Ectodermal cell (in vitro differentiated cells): ENCODE measurements around the gene PPIL6.

Experiments
- H3K27ac ChIP-seq: 2 replicates; pipeline ENCODE4 v1.7.0; 2013; ENCODE audit warnings: mild to moderate bottlenecking, low read depth, low read length; ENCODE audit not compliant: insufficient read depth, poor library complexity, severe bottlenecking
- H3K27me3 ChIP-seq: 2 replicates; pipeline ENCODE4 v1.7.0; 2013; ENCODE audit warnings: mild to moderate bottlenecking, low read length; ENCODE audit not compliant: insufficient read depth, control insufficient read depth, poor library complexity, severe bottlenecking
- H3K36me3 ChIP-seq: one replicate; pipeline ENCODE4 v1.7.0; 2013; ENCODE audit warnings: low read length; ENCODE audit not compliant: control insufficient read depth, insufficient read depth
- H3K4me1 ChIP-seq: one replicate; pipeline ENCODE4 v1.7.0; 2013; ENCODE audit warnings: low read length; ENCODE audit not compliant: control insufficient read depth, insufficient read depth
- H3K4me3 ChIP-seq: 2 replicates; pipeline ENCODE4 v1.7.0; 2013; ENCODE audit warnings: low read depth, low read length, control low read depth; ENCODE audit not compliant: insufficient read depth
- H3K9me3 ChIP-seq: 2 replicates; pipeline ENCODE4 v1.7.0; 2013; ENCODE audit warnings: mild to moderate bottlenecking, low read length, moderate library complexity; ENCODE audit not compliant: control insufficient read depth
- WGBS, 2 experiments: methylation state at CpG; one replicate each; pipeline ENCODE4 v1.1.7; 2013; ENCODE audit warnings: missing lambda C conversion rate in 2 of 2; 5-methylcytosine and 5-hydroxymethylcytosine counted together

Gene PPIL6

GRCh38 chr6:109441069-109441816, 815 bp upstream of the PPIL6 start:
- peak overlapping the region; percentile 91 for H3K4me3 ChIP-seq
- peak overlapping the region; percentile 91 for H3K27ac ChIP-seq
- peaks cover 8% of the 10 kb centered on the region for H3K27me3 ChIP-seq
- H3K36me3 ChIP-seq = peaks cover 21% of the 10 kb centered on the region
- WGBS, 2 experiments = 2% methylated on average over 31 of the region's 31 CpGs
- no peaks in the 10 kb centered on the region for H3K9me3 ChIP-seq
- no peaks in the 10 kb centered on the region for H3K4me1 ChIP-seq

GRCh38 chr6:109436041-109436440, 4.4 kb downstream of the PPIL6 start:
- WGBS, 2 experiments = 91 to 96% methylated on average over 5 of the region's 5 CpGs
- Histone ChIP-seq H3K27me3 (peaks cover 8% of the 10 kb centered on the region), H3K36me3 (no peaks in the 10 kb centered on the region), H3K4me1 (no peaks in the 10 kb centered on the region), H3K27ac (no peak overlapping the region), H3K9me3 (no peaks in the 10 kb centered on the region), H3K4me3 (no peak overlapping the region)

- Histone ChIP-seq H3K27me3 (peaks cover 3% of the 10 kb centered on the region), H3K27ac (no peak overlapping the region), H3K4me1 (no peaks in the 10 kb centered on the region), H3K36me3 (no peaks in the 10 kb centered on the region), H3K9me3 (no peaks in the 10 kb centered on the region), H3K4me3 (no peak overlapping the region)
- WGBS, 2 experiments = 94% methylated on average over 2 of the region's 2 CpGs
Measured at GRCh38 chr6:109434456-109434855, 6.0 kb downstream of the PPIL6 start.

- H3K4me1 ChIP-seq = no peaks in the 10 kb centered on the region
- no peak overlapping the region for H3K4me3 ChIP-seq
- no peaks in the 10 kb centered on the region for H3K36me3 ChIP-seq
- no peaks in the 10 kb centered on the region for H3K27me3 ChIP-seq
- H3K9me3 ChIP-seq = no peaks in the 10 kb centered on the region
- H3K27ac ChIP-seq = no peak overlapping the region
- 95 to 98% methylated on average over 3 of the region's 3 CpGs for WGBS, 2 experiments
Measured at GRCh38 chr6:109429496-109429895, 10.9 kb downstream of the PPIL6 start.

GRCh38 chr6:109428889-109429477, 11.4 kb downstream of the PPIL6 start:
- Histone ChIP-seq H3K4me3 (no peak overlapping the region), H3K27me3 (no peaks in the 10 kb centered on the region), H3K9me3 (no peaks in the 10 kb centered on the region), H3K4me1 (no peaks in the 10 kb centered on the region), H3K27ac (no peak overlapping the region), H3K36me3 (no peaks in the 10 kb centered on the region)
- 92% methylated on average over 7 of the region's 7 CpGs for WGBS, 2 experiments

- no peak overlapping the region for H3K27ac ChIP-seq
- no peaks in the 10 kb centered on the region for H3K27me3 ChIP-seq
- 83 to 100% methylated on average over 2 of the region's 2 CpGs for WGBS, 2 experiments
- no peak overlapping the region for H3K4me3 ChIP-seq
- no peaks in the 10 kb centered on the region for H3K9me3 ChIP-seq
- H3K36me3 ChIP-seq = no peaks in the 10 kb centered on the region
- no peaks in the 10 kb centered on the region for H3K4me1 ChIP-seq
Measured at GRCh38 chr6:109424946-109425345, 15.5 kb downstream of the PPIL6 start.

- Histone ChIP-seq H3K9me3 (no peaks in the 10 kb centered on the region), H3K36me3 (no peaks in the 10 kb centered on the region), H3K27me3 (no peaks in the 10 kb centered on the region), H3K27ac (no peak overlapping the region), H3K4me3 (no peak overlapping the region), H3K4me1 (no peaks in the 10 kb centered on the region)
- WGBS, 2 experiments = 50 to 100% methylated on average over 1 of the region's 1 CpG
Measured at GRCh38 chr6:109421184-109421583, 19.2 kb downstream of the PPIL6 start.

GRCh38 chr6:109420751-109421150, 19.7 kb downstream of the PPIL6 start:
- no peak overlapping the region for H3K4me3 ChIP-seq
- H3K27me3 ChIP-seq = no peaks in the 10 kb centered on the region
- 50 to 68% methylated on average over 1 of the region's 1 CpG for WGBS, 2 experiments
- no peak overlapping the region for H3K27ac ChIP-seq
- no peaks in the 10 kb centered on the region for H3K36me3 ChIP-seq
- no peaks in the 10 kb centered on the region for H3K4me1 ChIP-seq
- no peaks in the 10 kb centered on the region for H3K9me3 ChIP-seq

GRCh38 chr6:109417646-109418045, 22.8 kb downstream of the PPIL6 start:
- Histone ChIP-seq H3K4me1 (no peaks in the 10 kb centered on the region), H3K27ac (no peak overlapping the region), H3K27me3 (no peaks in the 10 kb centered on the region), H3K4me3 (no peak overlapping the region), H3K9me3 (no peaks in the 10 kb centered on the region), H3K36me3 (no peaks in the 10 kb centered on the region)
- WGBS, 2 experiments = 93 to 96% methylated on average over 4 of the region's 4 CpGs

- no peaks in the 10 kb centered on the region for H3K9me3 ChIP-seq
- 87 to 96% methylated on average over 2 of the region's 2 CpGs for WGBS, 2 experiments
Measured at GRCh38 chr6:109411034-109411433, 29.4 kb downstream of the PPIL6 start.

More at GRCh38 chr6:109411034-109411433, 29.4 kb downstream of the PPIL6 start:
- Histone ChIP-seq H3K4me1 (no peaks in the 10 kb centered on the region), H3K27ac (no peak overlapping the region), H3K4me3 (no peak overlapping the region), H3K36me3 (no peaks in the 10 kb centered on the region), H3K27me3 (no peaks in the 10 kb centered on the region)
